ENCODE results near the gene SUSD6. TPM values are rescaled to one million over a fixed set of nuclear protein-coding genes. Genes with fewer than 3 reads are reported as not detected.

SUSD6 gene
- total RNA-seq, 1 donor from 2014 or later, result 46.6 TPM

DNA sequence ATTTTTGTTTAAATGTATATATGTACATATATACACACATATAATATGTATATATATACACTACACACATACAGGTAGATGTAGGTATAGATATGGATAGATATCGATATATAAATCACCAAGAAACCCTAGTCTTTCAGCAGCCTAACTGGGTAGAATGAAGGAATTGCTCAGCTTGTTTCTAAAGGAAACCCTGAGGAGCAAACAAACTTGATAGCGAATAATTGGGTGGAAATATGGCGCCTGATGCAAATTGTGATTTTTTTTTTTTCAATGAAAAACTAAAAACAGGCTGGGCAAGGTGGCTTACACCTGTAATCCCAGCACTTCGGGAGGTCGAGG lies 36.5 kb upstream of the SUSD6 start:
- H3K36me3 Mint-ChIP-seq (ENCODE audit: low read depth), result no peaks in the 10 kb centered on the region
- intact Hi-C loops (cut with micrococcal nuclease), result loop anchor here (5.0 to 10.0 kb wide), 2 partner anchors 38 to 100 kb away; no protein-coding TSS in a partner anchor
- peaks cover 59% of the 10 kb centered on the region for H3K27me3 Mint-ChIP-seq (ENCODE audit: low read depth)
- H3K27ac Mint-ChIP-seq, result no peak overlapping the region
- no peak overlapping the region for H3K4me3 Mint-ChIP-seq (ENCODE audit: low read depth)
- no peak for DNase-seq (ENCODE audit: low spot score)
- peaks cover 9% of the 10 kb centered on the region for H3K4me1 Mint-ChIP-seq (ENCODE audit: low read depth)
- H3K9me3 Mint-ChIP-seq, result no peaks in the 10 kb centered on the region

DNA sequence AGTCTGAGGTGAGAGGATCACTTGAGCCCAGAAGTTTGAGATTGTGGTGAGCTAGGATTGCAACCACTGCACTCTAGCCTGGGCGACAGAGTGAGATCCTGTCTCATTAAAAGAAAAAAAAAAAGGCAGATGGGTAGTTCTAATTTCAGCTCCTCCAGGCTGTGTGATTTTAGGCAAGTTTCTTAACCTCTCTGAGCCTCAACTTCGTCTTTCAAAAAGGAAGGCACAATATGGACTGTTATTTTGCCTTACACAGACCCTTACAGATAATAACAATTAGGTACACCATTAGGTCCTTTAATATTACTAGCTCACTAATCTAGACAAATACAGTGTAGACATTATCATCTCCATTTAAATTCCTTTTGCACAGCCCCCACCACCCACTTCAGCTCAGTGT lies 31.9 kb upstream of the SUSD6 start:
- DNase-seq (ENCODE audit: low spot score), result no peak
- Mint-ChIP-seq H3K27me3 (ENCODE audit: low read depth) (peaks cover 37% of the 10 kb centered on the region), H3K4me3 (ENCODE audit: low read depth) (no peak overlapping the region), H3K36me3 (ENCODE audit: low read depth) (no peaks in the 10 kb centered on the region), H3K9me3 (no peaks in the 10 kb centered on the region), H3K27ac (no peak overlapping the region), H3K4me1 (ENCODE audit: low read depth) (peaks cover 3% of the 10 kb centered on the region)
- intact Hi-C loops (cut with micrococcal nuclease), result loop anchor here (10.0 kb wide), 1 partner anchor 105 kb away; no protein-coding TSS in a partner anchor

DNA sequence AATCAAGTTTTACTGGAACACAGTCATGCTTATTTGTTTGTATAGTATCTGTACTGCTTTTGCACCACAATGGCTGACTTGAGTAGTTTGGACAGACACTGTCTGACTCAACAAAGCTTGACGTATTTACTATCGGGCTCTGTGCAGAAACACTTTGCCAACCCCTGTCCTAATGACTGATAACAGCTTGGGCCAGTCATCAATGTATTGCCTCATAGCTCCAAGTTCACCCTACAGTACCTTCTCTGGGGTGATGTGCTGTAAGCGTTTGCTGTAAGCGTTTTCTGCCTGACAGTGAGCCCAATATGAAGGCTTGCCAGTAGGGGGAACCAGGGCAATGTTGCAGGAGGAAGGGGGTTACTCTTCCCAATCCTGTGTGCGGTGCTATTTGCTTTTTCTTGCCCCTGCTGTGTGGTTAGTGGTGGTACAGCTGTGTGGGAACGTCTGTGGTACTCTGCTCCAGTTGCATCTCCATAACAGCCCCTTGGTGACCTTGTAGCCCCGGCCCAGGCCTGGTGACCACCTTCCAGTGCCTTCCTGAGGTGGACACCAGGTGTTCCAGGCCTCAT lies 31.3 kb upstream of the SUSD6 start:
- Mint-ChIP-seq H3K27ac (no peak overlapping the region), H3K9me3 (no peaks in the 10 kb centered on the region), H3K27me3 (ENCODE audit: low read depth) (peaks cover 37% of the 10 kb centered on the region), H3K4me1 (ENCODE audit: low read depth) (peaks cover 4% of the 10 kb centered on the region), H3K4me3 (ENCODE audit: low read depth) (no peak overlapping the region), H3K36me3 (ENCODE audit: low read depth) (no peaks in the 10 kb centered on the region)
- intact Hi-C loops (cut with micrococcal nuclease), result no loop called here
- DNase-seq (ENCODE audit: low spot score), result no peak

DNA sequence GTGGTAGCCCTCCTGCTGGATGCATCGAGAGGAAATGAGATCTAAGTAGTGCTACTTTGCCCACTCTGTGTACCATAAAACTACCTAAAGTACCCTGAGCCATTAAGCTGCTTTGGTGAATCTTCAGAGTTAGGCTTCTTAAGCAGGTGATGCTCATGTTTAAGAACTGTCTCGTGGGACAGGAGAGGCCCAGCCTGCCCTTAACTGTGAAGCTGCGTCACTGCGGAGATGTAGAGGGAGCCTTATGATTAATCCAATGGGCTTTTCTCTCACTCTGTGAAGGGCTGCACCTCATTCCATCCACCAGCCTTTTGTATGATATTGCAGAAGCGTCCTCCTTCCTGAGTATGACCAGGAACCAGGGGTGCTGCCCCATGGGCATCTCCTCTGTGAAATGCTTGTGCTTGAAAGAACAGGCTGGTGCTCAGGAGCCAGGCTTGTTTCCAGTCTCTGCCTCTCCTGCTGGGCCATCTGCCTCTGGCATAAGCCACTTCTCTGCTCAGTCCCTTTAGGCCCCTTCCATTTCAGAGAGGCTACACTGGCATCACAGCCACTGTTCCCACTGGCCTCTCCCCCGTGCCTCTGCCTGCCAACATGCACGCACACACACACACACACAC lies 30.0 kb upstream of the SUSD6 start:
- Mint-ChIP-seq H3K4me1 (ENCODE audit: low read depth) (peaks cover 6% of the 10 kb centered on the region), H3K27me3 (ENCODE audit: low read depth) (peaks cover 31% of the 10 kb centered on the region), H3K9me3 (no peaks in the 10 kb centered on the region), H3K36me3 (ENCODE audit: low read depth) (no peaks in the 10 kb centered on the region), H3K4me3 (ENCODE audit: low read depth) (no peak overlapping the region), H3K27ac (no peak overlapping the region)
- intact Hi-C loops (cut with micrococcal nuclease), result no loop called here
- no peak for DNase-seq (ENCODE audit: low spot score)

DNA sequence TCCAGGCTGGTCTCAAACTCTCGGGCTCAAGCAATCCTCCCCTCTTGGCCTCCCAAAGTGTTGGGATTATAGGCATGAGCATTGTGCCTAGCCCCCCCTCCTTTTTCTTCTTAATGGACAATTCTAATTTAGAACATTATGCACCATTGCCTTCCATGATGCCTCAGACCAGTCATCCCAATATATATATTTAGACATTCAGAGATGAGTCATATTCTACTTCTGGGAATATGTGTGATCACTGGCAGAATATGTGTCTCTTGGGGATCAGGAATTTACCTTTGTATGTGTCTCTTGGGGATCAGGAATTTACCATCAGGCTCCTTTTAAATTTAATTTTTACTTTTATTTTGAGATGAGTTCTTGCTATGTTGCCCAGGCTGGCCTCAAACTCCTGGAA lies 29.2 kb upstream of the SUSD6 start:
- no peaks in the 10 kb centered on the region for H3K9me3 Mint-ChIP-seq
- H3K4me3 Mint-ChIP-seq (ENCODE audit: low read depth), result no peak overlapping the region
- intact Hi-C loops (cut with micrococcal nuclease), result no loop called here
- H3K4me1 Mint-ChIP-seq (ENCODE audit: low read depth), result peaks cover 6% of the 10 kb centered on the region
- DNase-seq (ENCODE audit: low spot score), result no peak
- peaks cover 25% of the 10 kb centered on the region for H3K27me3 Mint-ChIP-seq (ENCODE audit: low read depth)
- no peak overlapping the region for H3K27ac Mint-ChIP-seq
- H3K36me3 Mint-ChIP-seq (ENCODE audit: low read depth), result no peaks in the 10 kb centered on the region

DNA sequence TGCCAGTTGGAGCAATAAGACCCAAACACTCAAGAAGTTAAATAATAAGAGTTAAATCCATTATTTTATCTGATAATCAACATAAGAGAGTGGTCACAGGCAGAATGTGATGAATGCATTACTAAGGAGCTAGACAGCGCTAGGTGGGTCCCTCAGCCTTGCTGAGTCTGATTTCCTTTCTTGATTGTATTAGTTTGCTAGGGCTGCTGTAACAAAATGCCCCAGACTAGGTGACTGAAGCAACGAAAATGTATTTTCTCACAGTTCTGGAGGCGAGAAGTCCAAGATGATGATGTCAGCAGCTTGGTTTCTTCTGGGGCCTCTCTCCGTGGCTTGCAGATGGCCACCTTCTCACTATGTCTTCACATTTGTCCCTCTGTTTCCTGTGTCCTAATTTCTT lies 28.6 kb upstream of the SUSD6 start:
- Mint-ChIP-seq H3K4me1 (ENCODE audit: low read depth) (peaks cover 9% of the 10 kb centered on the region), H3K9me3 (no peaks in the 10 kb centered on the region), H3K27ac (no peak overlapping the region), H3K36me3 (ENCODE audit: low read depth) (no peaks in the 10 kb centered on the region), H3K4me3 (ENCODE audit: low read depth) (no peak overlapping the region), H3K27me3 (ENCODE audit: low read depth) (peaks cover 25% of the 10 kb centered on the region)
- intact Hi-C loops (cut with micrococcal nuclease), result no loop called here
- no peak for DNase-seq (ENCODE audit: low spot score)

DNA sequence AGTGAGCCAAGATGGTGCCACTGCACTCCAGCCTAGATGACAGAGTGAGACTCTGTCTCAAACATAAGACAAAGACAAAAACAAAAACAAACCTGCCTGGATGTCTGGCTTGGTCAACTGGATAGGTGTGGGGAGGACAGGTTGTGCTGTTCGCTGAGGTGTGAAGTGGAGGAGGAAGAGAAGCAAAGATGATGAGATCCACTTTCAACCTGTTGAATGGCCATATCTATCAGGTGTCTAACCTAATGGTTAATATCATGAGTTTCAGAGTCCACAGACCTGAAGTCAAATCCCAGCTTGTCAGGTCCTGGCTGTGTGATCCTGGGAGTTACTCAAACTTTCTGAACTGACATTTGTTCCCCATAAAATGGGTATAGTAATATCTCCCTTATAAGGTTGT lies 27.0 kb upstream of the SUSD6 start:
- Mint-ChIP-seq H3K4me3 (ENCODE audit: low read depth) (no peak overlapping the region), H3K36me3 (ENCODE audit: low read depth) (no peaks in the 10 kb centered on the region), H3K9me3 (no peaks in the 10 kb centered on the region), H3K4me1 (ENCODE audit: low read depth) (peaks cover 11% of the 10 kb centered on the region), H3K27me3 (ENCODE audit: low read depth) (peaks cover 15% of the 10 kb centered on the region), H3K27ac (no peak overlapping the region)
- intact Hi-C loops (cut with micrococcal nuclease), result no loop called here
- DNase-seq (ENCODE audit: low spot score), result no peak

DNA sequence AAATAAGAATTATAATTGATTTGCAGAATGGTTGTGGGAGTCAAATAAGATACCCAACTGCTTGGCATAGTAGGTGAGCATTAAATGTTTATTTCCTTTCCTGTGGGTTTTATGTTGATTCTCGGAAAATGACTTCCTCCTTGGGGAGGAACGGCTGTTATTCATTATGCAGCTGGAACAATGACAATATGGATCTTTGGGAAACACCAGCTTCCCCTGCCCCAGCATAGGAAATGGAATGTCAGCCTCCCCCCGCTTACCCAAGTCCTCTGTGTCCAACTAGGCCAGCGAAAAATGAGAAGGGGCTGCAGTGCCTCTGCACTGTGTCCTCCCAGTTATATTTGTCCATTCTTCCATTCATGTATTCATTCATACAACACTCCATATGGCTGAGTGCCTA lies 25.0 kb upstream of the SUSD6 start:
- H3K9me3 Mint-ChIP-seq, result no peaks in the 10 kb centered on the region
- H3K4me3 Mint-ChIP-seq (ENCODE audit: low read depth), result no peak overlapping the region
- DNase-seq (ENCODE audit: low spot score), result no peak
- peaks cover 7% of the 10 kb centered on the region for H3K27me3 Mint-ChIP-seq (ENCODE audit: low read depth)
- no peaks in the 10 kb centered on the region for H3K36me3 Mint-ChIP-seq (ENCODE audit: low read depth)
- intact Hi-C loops (cut with micrococcal nuclease), result no loop called here
- no peak overlapping the region for H3K27ac Mint-ChIP-seq
- peaks cover 11% of the 10 kb centered on the region for H3K4me1 Mint-ChIP-seq (ENCODE audit: low read depth)

DNA sequence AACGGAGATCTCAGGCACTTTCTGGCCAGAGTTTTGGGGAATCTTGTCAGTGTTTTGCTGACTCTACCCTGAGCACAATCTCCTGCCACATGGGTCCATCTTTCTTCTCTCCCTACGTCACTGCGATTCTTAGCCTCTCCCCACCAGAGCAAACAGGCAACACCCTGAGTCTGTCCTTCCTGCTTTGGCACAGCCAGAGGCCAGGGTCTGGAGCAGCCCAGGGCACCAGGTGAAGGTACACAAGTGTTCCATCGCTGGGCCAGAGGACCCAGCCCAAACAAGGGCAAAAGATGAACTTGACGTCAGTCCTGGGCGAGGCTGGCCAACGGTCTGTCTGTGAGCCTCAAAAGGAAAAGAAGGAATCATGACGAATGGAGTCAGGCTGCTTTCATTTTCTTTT lies 24.0 kb upstream of the SUSD6 start:
- DNase-seq (ENCODE audit: low spot score), result no peak
- Mint-ChIP-seq H3K36me3 (ENCODE audit: low read depth) (no peaks in the 10 kb centered on the region), H3K27me3 (ENCODE audit: low read depth) (peaks cover 7% of the 10 kb centered on the region), H3K9me3 (no peaks in the 10 kb centered on the region), H3K4me1 (ENCODE audit: low read depth) (peaks cover 11% of the 10 kb centered on the region), H3K27ac (no peak overlapping the region), H3K4me3 (ENCODE audit: low read depth) (no peak overlapping the region)
- intact Hi-C loops (cut with micrococcal nuclease), result no loop called here

DNA sequence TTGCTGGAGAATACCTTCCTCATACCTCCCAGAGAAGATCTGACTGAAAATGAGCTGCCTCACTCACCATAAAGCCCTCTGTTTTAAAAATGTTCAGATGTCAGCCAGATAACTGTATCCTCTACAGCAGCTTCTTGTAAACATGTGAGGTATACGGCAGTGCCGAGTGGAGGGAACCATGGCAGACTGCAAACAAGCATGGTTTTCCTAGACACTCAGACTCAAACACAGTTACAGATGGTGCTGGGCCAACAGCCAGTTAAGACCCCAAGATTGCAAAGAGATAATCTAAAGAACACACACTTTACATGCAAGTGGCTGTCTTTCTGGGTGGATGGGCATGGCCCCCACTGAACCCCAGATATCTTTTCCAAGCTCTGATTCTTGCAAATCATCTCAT lies 20.1 kb upstream of the SUSD6 start:
- intact Hi-C loops (cut with micrococcal nuclease), result no loop called here
- Mint-ChIP-seq H3K36me3 (ENCODE audit: low read depth) (no peaks in the 10 kb centered on the region), H3K4me1 (ENCODE audit: low read depth) (peaks cover 5% of the 10 kb centered on the region), H3K9me3 (no peaks in the 10 kb centered on the region), H3K4me3 (ENCODE audit: low read depth) (no peak overlapping the region), H3K27ac (no peak overlapping the region), H3K27me3 (ENCODE audit: low read depth) (no peaks in the 10 kb centered on the region)
- DNase-seq (ENCODE audit: low spot score), result no peak

DNA sequence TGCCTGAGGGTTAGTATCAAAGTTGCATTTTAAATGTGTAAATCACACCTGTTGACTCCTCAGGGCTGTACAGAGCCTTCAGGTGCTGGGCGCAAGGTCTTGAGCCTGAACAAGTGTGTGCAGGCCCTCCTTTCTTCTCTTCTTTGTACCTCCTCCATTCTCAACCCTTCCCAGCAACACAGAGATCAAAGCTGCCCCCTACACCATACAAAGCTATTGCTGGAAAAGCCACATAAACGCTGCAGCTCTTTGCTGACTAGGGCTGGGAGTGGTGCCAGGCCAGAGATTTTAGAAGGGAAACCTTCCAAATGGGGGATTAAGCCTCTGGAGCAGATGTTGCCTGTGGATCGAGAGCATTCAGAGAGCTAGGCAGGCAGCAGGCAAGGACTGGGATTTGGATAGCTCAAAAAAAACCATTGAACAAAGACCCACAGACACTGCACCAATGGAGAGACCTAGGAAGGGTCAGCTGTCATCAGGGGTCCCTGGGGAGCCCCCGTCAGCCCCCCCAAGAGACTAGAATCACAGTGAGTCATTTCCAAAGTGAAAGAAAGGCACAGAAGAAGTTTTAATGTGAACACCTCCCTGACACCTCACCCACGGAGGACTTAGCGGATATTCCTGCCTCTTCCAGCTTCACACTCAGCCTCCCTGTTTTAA lies 18.2 kb upstream of the SUSD6 start:
- no peak overlapping the region for H3K27ac Mint-ChIP-seq
- H3K36me3 Mint-ChIP-seq (ENCODE audit: low read depth), result no peaks in the 10 kb centered on the region
- H3K27me3 Mint-ChIP-seq (ENCODE audit: low read depth), result no peaks in the 10 kb centered on the region
- H3K9me3 Mint-ChIP-seq, result no peaks in the 10 kb centered on the region
- H3K4me3 Mint-ChIP-seq (ENCODE audit: low read depth), result no peak overlapping the region
- no peak for DNase-seq (ENCODE audit: low spot score)
- peaks cover 3% of the 10 kb centered on the region for H3K4me1 Mint-ChIP-seq (ENCODE audit: low read depth)
- intact Hi-C loops (cut with micrococcal nuclease), result no loop called here

DNA sequence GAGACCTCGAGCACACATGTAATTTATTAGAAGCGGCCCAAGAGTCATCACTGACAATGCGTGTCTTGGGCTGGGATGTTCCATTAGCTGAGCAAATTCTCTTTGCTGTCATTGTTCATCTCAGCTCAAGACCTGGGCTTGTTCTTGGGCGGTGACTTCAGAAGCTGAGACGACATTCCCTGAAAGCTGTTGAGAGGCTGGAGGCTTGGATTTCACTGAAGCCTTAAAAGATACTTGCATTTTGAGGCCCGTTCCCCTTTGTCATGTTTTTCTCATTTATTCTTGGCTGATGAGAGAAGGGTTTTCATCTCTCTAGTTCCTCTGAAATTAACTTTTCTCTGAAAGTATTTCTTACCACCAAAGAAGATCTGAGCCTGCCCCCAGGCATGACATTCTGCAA lies 16.6 kb upstream of the SUSD6 start:
- no peaks in the 10 kb centered on the region for H3K4me1 Mint-ChIP-seq (ENCODE audit: low read depth)
- H3K27me3 Mint-ChIP-seq (ENCODE audit: low read depth), result no peaks in the 10 kb centered on the region
- no peak for DNase-seq (ENCODE audit: low spot score)
- no peaks in the 10 kb centered on the region for H3K9me3 Mint-ChIP-seq
- H3K36me3 Mint-ChIP-seq (ENCODE audit: low read depth), result no peaks in the 10 kb centered on the region
- intact Hi-C loops (cut with micrococcal nuclease), result no loop called here
- H3K27ac Mint-ChIP-seq, result no peak overlapping the region
- H3K4me3 Mint-ChIP-seq (ENCODE audit: low read depth), result no peak overlapping the region

DNA sequence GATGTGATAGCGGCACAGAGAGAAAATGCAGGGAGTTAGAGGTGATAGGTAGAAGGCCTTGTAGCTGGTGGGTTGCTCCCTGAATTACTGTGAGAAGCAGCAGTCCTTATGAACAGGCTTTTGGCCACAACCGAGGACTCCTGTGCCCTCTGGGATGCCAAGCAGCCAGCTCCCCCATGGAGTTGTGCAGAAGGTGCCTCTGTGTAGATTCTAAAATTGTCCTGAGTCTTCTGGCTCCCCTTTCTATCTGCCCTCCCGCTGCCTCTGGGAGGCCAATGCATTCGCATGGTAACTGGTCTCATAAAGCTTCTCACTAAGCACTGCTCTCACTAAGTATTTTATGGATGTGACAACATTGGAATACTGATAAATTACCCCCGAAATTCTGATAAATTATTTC lies 16.1 kb upstream of the SUSD6 start:
- Mint-ChIP-seq H3K4me3 (ENCODE audit: low read depth) (no peak overlapping the region), H3K27me3 (ENCODE audit: low read depth) (no peaks in the 10 kb centered on the region), H3K27ac (no peak overlapping the region), H3K4me1 (ENCODE audit: low read depth) (no peaks in the 10 kb centered on the region), H3K9me3 (no peaks in the 10 kb centered on the region), H3K36me3 (ENCODE audit: low read depth) (no peaks in the 10 kb centered on the region)
- no peak for DNase-seq (ENCODE audit: low spot score)
- intact Hi-C loops (cut with micrococcal nuclease), result no loop called here
